IMR-90 (cell line): ENCODE data around the gene LRG1. TPM values are rescaled to one million over a fixed set of nuclear protein-coding genes. Genes with fewer than 3 reads are reported as not detected.

Experiments
- ATAC-seq: fragments of 200-7000 bp; cut with Tn5 transposase; 2 replicates; pipeline ENCODE4 v1.9.1; 2020; ENCODE audit warnings: low read depth, mild to moderate bottlenecking, moderate library complexity
- BruUV-seq: library from RNA; stranded (reverse); fragments of 400-500 nt; replicated peaks from 2 replicates; lab custom pipeline; 2021; lab: Mats Ljungman, UMichigan
- CTCF ChIA-PET: fragments of 300-600 bp; formaldehyde crosslinking; extraction: SDS; loops from one replicate; lab custom pipeline; 2021; ENCODE audit warnings: antibody characterized with exemption; lab: Yijun Ruan, JAX
- POLR2A ChIA-PET: fragments of 300-600 bp; sonication (Branson Sonifier 250); formaldehyde crosslinking; loops from one replicate; lab custom pipeline; 2022; ENCODE audit warnings: antibody characterized with exemption; ENCODE audit not compliant: unreplicated experiment; lab: Charles Lee
- DNase-seq: peaks from one replicate; pipeline ENCODE4 v3.0.0; 2013
- H2AFZ ChIP-seq: replicated peaks from 2 replicates; pipeline ENCODE3; 2013; ENCODE audit warnings: low read length, mild to moderate bottlenecking; ENCODE audit not compliant: poor library complexity
- H2AK5ac ChIP-seq: 2 replicates; pipeline ENCODE4 v1.6.1; 2013; ENCODE audit warnings: low read depth, low read length, inconsistent platforms
- H2AK9ac ChIP-seq: replicated peaks from 2 replicates; pipeline ENCODE3; 2013; ENCODE audit warnings: mild to moderate bottlenecking, low read depth, low read length, moderate library complexity; ENCODE audit not compliant: poor library complexity
- H2BK120ac ChIP-seq: 2 replicates; pipeline ENCODE4 v1.6.1; 2013; ENCODE audit warnings: low read depth, low read length, inconsistent platforms
- H2BK15ac ChIP-seq: 3 replicates; pipeline ENCODE4 v1.6.1; 2013; ENCODE audit warnings: low read depth, low read length, inconsistent platforms
- H2BK20ac ChIP-seq: 2 replicates; pipeline ENCODE4 v1.6.1; 2013; ENCODE audit warnings: low read depth, mild to moderate bottlenecking, inconsistent platforms, low read length, moderate library complexity
- H2BK5ac ChIP-seq: 2 replicates; pipeline ENCODE4 v1.6.1; 2013; ENCODE audit warnings: mild to moderate bottlenecking, low read depth, low read length, inconsistent platforms; ENCODE audit not compliant: poor library complexity, severe bottlenecking
- H3K14ac ChIP-seq: replicated peaks from 2 replicates; pipeline ENCODE4 v1.6.1; 2013; ENCODE audit warnings: low read depth, low read length, inconsistent platforms
- H3K18ac ChIP-seq: 2 replicates; pipeline ENCODE4 v1.6.1; 2013; ENCODE audit warnings: low read depth, low read length, control low read depth
- H3K23ac ChIP-seq: 2 replicates; pipeline ENCODE4 v1.6.1; 2013; ENCODE audit warnings: low read depth, low read length, inconsistent platforms
- H3K27ac ChIP-seq: 2 replicates; pipeline ENCODE4 v1.5.1; 2013; ENCODE audit warnings: mild to moderate bottlenecking, control low read depth, low read length; ENCODE audit not compliant: insufficient read depth
- H3K27me3 ChIP-seq: 2 replicates; pipeline ENCODE4 v1.6.1; 2013; ENCODE audit warnings: low read length; ENCODE audit not compliant: control insufficient read depth, insufficient read depth
- H3K36me3 ChIP-seq: 2 replicates; pipeline ENCODE4 v1.6.1; 2013; ENCODE audit warnings: low read length, mixed read lengths; ENCODE audit not compliant: control insufficient read depth, insufficient read depth
- H3K4ac ChIP-seq: 2 replicates; pipeline ENCODE4 v1.6.1; 2013; ENCODE audit warnings: low read depth, low read length, inconsistent platforms
- H3K4me1 ChIP-seq: 2 replicates; pipeline ENCODE4 v1.6.1; 2013; ENCODE audit warnings: low read length, mixed read lengths; ENCODE audit not compliant: control insufficient read depth, insufficient read depth
- H3K4me2 ChIP-seq: 2 replicates; pipeline ENCODE4 v1.6.1; 2013; ENCODE audit warnings: low read depth, mild to moderate bottlenecking, control low read depth, low read length, moderate library complexity
- H3K4me3 ChIP-seq: 2 replicates; pipeline ENCODE4 v1.5.1; 2013; ENCODE audit warnings: low read depth, mild to moderate bottlenecking, control low read depth, low read length, moderate library complexity; ENCODE audit not compliant: insufficient read depth
- H3K56ac ChIP-seq: 2 replicates; pipeline ENCODE4 v1.6.1; 2013; ENCODE audit warnings: low read length, inconsistent platforms; ENCODE audit not compliant: insufficient read depth; ENCODE audit errors: extremely low read depth
- H3K79me1 ChIP-seq, 2 experiments: 2 replicates each; pipeline ENCODE4 v1.6.1; 2013; ENCODE audit warnings: low read length in 2 of 2, inconsistent platforms in 1 of 2, low read depth in 1 of 2
- H3K9ac ChIP-seq: 2 replicates; pipeline ENCODE4 v1.6.1; 2013; ENCODE audit warnings: low read depth, low read length, control low read depth
- H3K9me1 ChIP-seq: 2 replicates; pipeline ENCODE4 v1.6.1; 2013; ENCODE audit warnings: low read length, inconsistent platforms; ENCODE audit not compliant: insufficient read depth
- H3K9me3 ChIP-seq: 2 replicates; pipeline ENCODE4 v1.6.1; 2013; ENCODE audit warnings: low read length; ENCODE audit not compliant: control insufficient read depth, insufficient read depth
- H4K20me1 ChIP-seq: 2 replicates; pipeline ENCODE4 v1.6.1; 2013; ENCODE audit warnings: low read length, inconsistent platforms; ENCODE audit not compliant: insufficient read depth
- H4K5ac ChIP-seq: 2 replicates; pipeline ENCODE4 v1.6.1; 2013; ENCODE audit warnings: mild to moderate bottlenecking, low read depth, low read length, control low read depth
- H4K8ac ChIP-seq, 2 experiments: 2 replicates each; pipeline ENCODE4 v1.6.1; 2013; ENCODE audit warnings: low read depth in 2 of 2, low read length in 2 of 2, control low read depth in 1 of 2, inconsistent platforms in 1 of 2
- H4K91ac ChIP-seq: 2 replicates; pipeline ENCODE4 v1.6.1; 2013; ENCODE audit warnings: low read depth, low read length, inconsistent platforms; ENCODE audit not compliant: insufficient read depth
- BHLHE40 ChIP-seq: fragments of 150-350 bp; IDR thresholded peaks from 2 replicates; pipeline ENCODE4 v1.6.1; 2016; ENCODE audit warnings: mild to moderate bottlenecking, low read depth, low read length
- CEBPB ChIP-seq: IDR thresholded peaks from 2 replicates; pipeline ENCODE4 v1.6.1; 2012; ENCODE audit warnings: low read depth, low read length, improper control_type of control experiment
- CHD1 ChIP-seq: IDR thresholded peaks from 2 replicates; pipeline ENCODE4 v1.6.1; 2012; ENCODE audit warnings: low read depth, low read length, improper control_type of control experiment
- FOS ChIP-seq: fragments of 150-350 bp; IDR thresholded peaks from 2 replicates; pipeline ENCODE4 v1.6.1; 2016; ENCODE audit warnings: low read depth, low read length
- MAFK ChIP-seq: IDR thresholded peaks from 2 replicates; pipeline ENCODE4 v1.6.1; 2012; ENCODE audit warnings: low read depth, low read length, improper control_type of control experiment
- MAZ ChIP-seq: IDR thresholded peaks from 2 replicates; pipeline ENCODE4 v1.6.1; 2012; ENCODE audit warnings: low read depth, mild to moderate bottlenecking, low read length, improper control_type of control experiment, moderate library complexity, borderline replicate concordance
- MXI1 ChIP-seq: IDR thresholded peaks from 2 replicates; pipeline ENCODE4 v1.6.1; 2012; ENCODE audit warnings: low read depth, mild to moderate bottlenecking, low read length, moderate library complexity, borderline replicate concordance
- NFE2L2 ChIP-seq: fragments of 150-350 bp; IDR thresholded peaks from 2 replicates; pipeline ENCODE4 v1.6.1; 2016; ENCODE audit warnings: low read depth, mild to moderate bottlenecking, low read length
- POLR2A ChIP-seq: IDR thresholded peaks from 2 replicates; pipeline ENCODE4 v1.6.1; 2012; ENCODE audit warnings: mild to moderate bottlenecking, low read depth, low read length
- RCOR1 ChIP-seq: IDR thresholded peaks from 2 replicates; pipeline ENCODE4 v1.6.1; 2012; ENCODE audit warnings: mild to moderate bottlenecking, low read length, improper control_type of control experiment; ENCODE audit not compliant: insufficient replicate concordance
- RFX5 ChIP-seq: IDR thresholded peaks from 2 replicates; pipeline ENCODE4 v1.8.0; 2012; ENCODE audit warnings: low read depth, mild to moderate bottlenecking, low read length, moderate library complexity
- SMC3 ChIP-seq: fragments of 150-350 bp; IDR thresholded peaks from 2 replicates; pipeline ENCODE4 v1.6.1; 2016; ENCODE audit warnings: low read depth, mild to moderate bottlenecking, antibody characterized with exemption, low read length, moderate library complexity
- whole genome bisulfite sequencing, 2 experiments: methylation state at CpG; one replicate each; pipeline versions ENCODE4 v1.1.5 to v1.1.7; 2013; ENCODE audit warnings: missing lambda C conversion rate in 2 of 2; ENCODE audit not compliant: insufficient read length in 1 of 2; ENCODE audit errors: extremely low coverage in 2 of 2; 5-methylcytosine and 5-hydroxymethylcytosine counted together
- dilution Hi-C: fragments of 300-500 bp; cut with HindIII; formaldehyde crosslinking; loops from one replicate; pipeline ENCODE4 v1.14.3; 2018; ENCODE audit warnings: low sequenced_read_pairs; ENCODE audit not compliant: unreplicated experiment
- in situ Hi-C: fragments of 300-500 bp; cut with MboI; formaldehyde crosslinking; loops from 3 replicates; pipeline ENCODE4 v1.14.3; 2019; ENCODE audit warnings: low sequenced_read_pairs, inconsistent platforms, mixed read lengths
- intact Hi-C: fragments of 100-400 bp; cut with micrococcal nuclease; formaldehyde crosslinking; loops from 2 replicates; pipeline ENCODE4 v1.10.0; 2022
- polyA plus RNA-seq, 3 experiments: library from polyadenylated mRNA; depleted of rRNA; stranded (reverse); fragments of >200 nt; gene quantifications; 2 replicates each; pipeline ENCODE4 v1.2.3, GENCODE V29; 2012; ENCODE audit warnings: low replicate concordance in 1 of 3
- total RNA-seq: library from RNA; depleted of rRNA; stranded (reverse); fragments of >200 nt; gene quantifications from 2 replicates; pipeline ENCODE4 v1.2.3, GENCODE V29; 2012
- TF ChIP-seq, protein P1 (sequence below): fragments of 150-350 bp; IDR thresholded peaks from 2 replicates; pipeline ENCODE4 v1.6.1; 2017; ENCODE audit warnings: mild to moderate bottlenecking, antibody characterized with exemption, low read length, low read depth
- TF ChIP-seq, protein P2 (sequence below): conservative IDR thresholded peaks from 2 replicates; pipeline ENCODE4 v1.5.1; 2012; ENCODE audit warnings: mild to moderate bottlenecking, low read depth, low read length, improper control_type of control experiment
- TF ChIP-seq, protein P3 (sequence below): fragments of 150-350 bp; IDR thresholded peaks from 2 replicates; pipeline ENCODE4 v1.6.1; 2016; ENCODE audit warnings: low read depth, mild to moderate bottlenecking, low read length, moderate library complexity, borderline replicate concordance

LRG1 gene
- total and polyA plus RNA-seq, 2 of the 4 experiments (the other 2 are of a cell fraction) = not detected

DNA sequence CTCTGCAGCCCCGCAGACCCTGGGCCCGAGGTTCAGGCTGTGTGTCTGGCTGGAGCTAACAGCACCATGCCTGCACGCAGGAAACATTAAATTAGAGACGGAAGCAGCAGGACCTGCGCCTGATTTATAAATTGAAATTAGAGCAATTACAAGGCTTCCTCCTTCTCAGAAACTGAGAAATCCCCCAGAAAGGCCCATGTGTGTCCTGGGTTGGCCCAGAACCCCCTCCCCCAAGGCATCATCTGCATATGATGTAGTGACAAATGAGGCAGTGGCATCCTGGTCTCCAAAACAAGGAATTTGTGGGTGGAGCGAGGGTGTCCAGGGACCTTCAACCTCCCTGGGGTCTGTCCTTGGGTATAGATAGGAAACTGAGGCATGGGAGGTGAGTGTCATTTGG, 46.9 kb upstream of the LRG1 start:
- H3K9me1 ChIP-seq = no peaks in the 10 kb centered on the region
- no peak overlapping the region for H3K23ac ChIP-seq
- no peak for DNase-seq
- H4K91ac ChIP-seq = no peak overlapping the region
- H3K4me2 ChIP-seq = no peak overlapping the region
- no peak for ATAC-seq
- no peak overlapping the region for H2AFZ ChIP-seq
- no peak overlapping the region for H2BK20ac ChIP-seq
- H3K36me3 ChIP-seq = no peaks in the 10 kb centered on the region
- no peak overlapping the region for H3K4me3 ChIP-seq
- H3K4me1 ChIP-seq = peaks cover 3% of the 10 kb centered on the region; the same call in 1 of the 2 replicates
- no peak overlapping the region for H3K56ac ChIP-seq
- in situ Hi-C loops = no loop called here
- H2AK5ac ChIP-seq = no peak overlapping the region
- no peak overlapping the region for H2BK5ac ChIP-seq
- CTCF ChIA-PET = no interaction called here
- H3K9me3 ChIP-seq = no peaks in the 10 kb centered on the region
- H3K9ac ChIP-seq = no peak overlapping the region
- H3K27me3 ChIP-seq = peaks cover 52% of the 10 kb centered on the region
- H2BK15ac ChIP-seq = no peak overlapping the region
- no peak overlapping the region for H3K18ac ChIP-seq
- no peak overlapping the region for H4K8ac ChIP-seq
- H4K20me1 ChIP-seq = no peaks in the 10 kb centered on the region; the same call in 1 of the 2 replicates
- POLR2A ChIA-PET = no interaction called here
- no peak overlapping the region for H4K5ac ChIP-seq
- WGBS, 2 experiments = 80% methylated on average over 1 of the region's 6 CpGs; no CpG with 5 or more reads in 1 of the 2 experiments
- dilution Hi-C loops = no loop called here
- no TSS peak for BruUV-seq
- intact Hi-C loops = no loop called here
- H3K4ac ChIP-seq = no peak overlapping the region
- no peak overlapping the region for H2AK9ac ChIP-seq
- H3K79me1 ChIP-seq = no peaks in the 10 kb centered on the region
- H3K27ac ChIP-seq = no peak overlapping the region
- H2BK120ac ChIP-seq = no peak overlapping the region
- TF ChIP-seq RFX5 (no peak), POLR2A (no peak), MAZ (no peak), FOS (no peak), CHD1 (no peak), SMC3 (no peak), CEBPB (no peak), NFE2L2 (no peak), MXI1 (no peak), MAFK (no peak), BHLHE40 (no peak), RCOR1 (no peak)
- TF ChIP-seq, protein P1, sequence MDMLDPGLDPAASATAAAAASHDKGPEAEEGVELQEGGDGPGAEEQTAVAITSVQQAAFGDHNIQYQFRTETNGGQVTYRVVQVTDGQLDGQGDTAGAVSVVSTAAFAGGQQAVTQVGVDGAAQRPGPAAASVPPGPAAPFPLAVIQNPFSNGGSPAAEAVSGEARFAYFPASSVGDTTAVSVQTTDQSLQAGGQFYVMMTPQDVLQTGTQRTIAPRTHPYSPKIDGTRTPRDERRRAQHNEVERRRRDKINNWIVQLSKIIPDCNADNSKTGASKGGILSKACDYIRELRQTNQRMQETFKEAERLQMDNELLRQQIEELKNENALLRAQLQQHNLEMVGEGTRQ = no peak
- TF ChIP-seq, protein P2, sequence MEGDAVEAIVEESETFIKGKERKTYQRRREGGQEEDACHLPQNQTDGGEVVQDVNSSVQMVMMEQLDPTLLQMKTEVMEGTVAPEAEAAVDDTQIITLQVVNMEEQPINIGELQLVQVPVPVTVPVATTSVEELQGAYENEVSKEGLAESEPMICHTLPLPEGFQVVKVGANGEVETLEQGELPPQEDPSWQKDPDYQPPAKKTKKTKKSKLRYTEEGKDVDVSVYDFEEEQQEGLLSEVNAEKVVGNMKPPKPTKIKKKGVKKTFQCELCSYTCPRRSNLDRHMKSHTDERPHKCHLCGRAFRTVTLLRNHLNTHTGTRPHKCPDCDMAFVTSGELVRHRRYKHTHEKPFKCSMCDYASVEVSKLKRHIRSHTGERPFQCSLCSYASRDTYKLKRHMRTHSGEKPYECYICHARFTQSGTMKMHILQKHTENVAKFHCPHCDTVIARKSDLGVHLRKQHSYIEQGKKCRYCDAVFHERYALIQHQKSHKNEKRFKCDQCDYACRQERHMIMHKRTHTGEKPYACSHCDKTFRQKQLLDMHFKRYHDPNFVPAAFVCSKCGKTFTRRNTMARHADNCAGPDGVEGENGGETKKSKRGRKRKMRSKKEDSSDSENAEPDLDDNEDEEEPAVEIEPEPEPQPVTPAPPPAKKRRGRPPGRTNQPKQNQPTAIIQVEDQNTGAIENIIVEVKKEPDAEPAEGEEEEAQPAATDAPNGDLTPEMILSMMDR = no peak
- TF ChIP-seq, protein P3, sequence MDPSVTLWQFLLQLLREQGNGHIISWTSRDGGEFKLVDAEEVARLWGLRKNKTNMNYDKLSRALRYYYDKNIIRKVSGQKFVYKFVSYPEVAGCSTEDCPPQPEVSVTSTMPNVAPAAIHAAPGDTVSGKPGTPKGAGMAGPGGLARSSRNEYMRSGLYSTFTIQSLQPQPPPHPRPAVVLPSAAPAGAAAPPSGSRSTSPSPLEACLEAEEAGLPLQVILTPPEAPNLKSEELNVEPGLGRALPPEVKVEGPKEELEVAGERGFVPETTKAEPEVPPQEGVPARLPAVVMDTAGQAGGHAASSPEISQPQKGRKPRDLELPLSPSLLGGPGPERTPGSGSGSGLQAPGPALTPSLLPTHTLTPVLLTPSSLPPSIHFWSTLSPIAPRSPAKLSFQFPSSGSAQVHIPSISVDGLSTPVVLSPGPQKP = no peak
- H3K14ac ChIP-seq = no peak overlapping the region
